ENCODE results near the gene PNMA8B.

- TF ChIP-seq CTCF (IDR thresholded peaks at IDR 0.05; ENCODE audit: poor library complexity, severe bottlenecking): no peak
- no peak for TF ChIP-seq POLR2AphosphoS5 (IDR thresholded peaks at IDR 0.05)
- TF ChIP-seq, protein P1, sequence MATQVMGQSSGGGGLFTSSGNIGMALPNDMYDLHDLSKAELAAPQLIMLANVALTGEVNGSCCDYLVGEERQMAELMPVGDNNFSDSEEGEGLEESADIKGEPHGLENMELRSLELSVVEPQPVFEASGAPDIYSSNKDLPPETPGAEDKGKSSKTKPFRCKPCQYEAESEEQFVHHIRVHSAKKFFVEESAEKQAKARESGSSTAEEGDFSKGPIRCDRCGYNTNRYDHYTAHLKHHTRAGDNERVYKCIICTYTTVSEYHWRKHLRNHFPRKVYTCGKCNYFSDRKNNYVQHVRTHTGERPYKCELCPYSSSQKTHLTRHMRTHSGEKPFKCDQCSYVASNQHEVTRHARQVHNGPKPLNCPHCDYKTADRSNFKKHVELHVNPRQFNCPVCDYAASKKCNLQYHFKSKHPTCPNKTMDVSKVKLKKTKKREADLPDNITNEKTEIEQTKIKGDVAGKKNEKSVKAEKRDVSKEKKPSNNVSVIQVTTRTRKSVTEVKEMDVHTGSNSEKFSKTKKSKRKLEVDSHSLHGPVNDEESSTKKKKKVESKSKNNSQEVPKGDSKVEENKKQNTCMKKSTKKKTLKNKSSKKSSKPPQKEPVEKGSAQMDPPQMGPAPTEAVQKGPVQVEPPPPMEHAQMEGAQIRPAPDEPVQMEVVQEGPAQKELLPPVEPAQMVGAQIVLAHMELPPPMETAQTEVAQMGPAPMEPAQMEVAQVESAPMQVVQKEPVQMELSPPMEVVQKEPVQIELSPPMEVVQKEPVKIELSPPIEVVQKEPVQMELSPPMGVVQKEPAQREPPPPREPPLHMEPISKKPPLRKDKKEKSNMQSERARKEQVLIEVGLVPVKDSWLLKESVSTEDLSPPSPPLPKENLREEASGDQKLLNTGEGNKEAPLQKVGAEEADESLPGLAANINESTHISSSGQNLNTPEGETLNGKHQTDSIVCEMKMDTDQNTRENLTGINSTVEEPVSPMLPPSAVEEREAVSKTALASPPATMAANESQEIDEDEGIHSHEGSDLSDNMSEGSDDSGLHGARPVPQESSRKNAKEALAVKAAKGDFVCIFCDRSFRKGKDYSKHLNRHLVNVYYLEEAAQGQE (IDR thresholded peaks at IDR 0.05; ENCODE audit: borderline replicate concordance): no peak
- no peak for TF ChIP-seq EZH2 (IDR thresholded peaks at IDR 0.05; ENCODE audit: borderline replicate concordance, insufficient read depth, low read length, poor library complexity, severe bottlenecking)
- peak; percentile 48 for TF ChIP-seq EP300 (conservative IDR thresholded peaks at IDR 0.05; ENCODE audit: poor library complexity, severe bottlenecking)
These were observed 37.5 kb upstream of the PNMA8B start for GRCh38 chr19:46533078-46533620.

All from neural cell (in vitro differentiated cells).